ENCODE measurements around the gene AGPAT2.

The AGPAT2 gene

DNA sequence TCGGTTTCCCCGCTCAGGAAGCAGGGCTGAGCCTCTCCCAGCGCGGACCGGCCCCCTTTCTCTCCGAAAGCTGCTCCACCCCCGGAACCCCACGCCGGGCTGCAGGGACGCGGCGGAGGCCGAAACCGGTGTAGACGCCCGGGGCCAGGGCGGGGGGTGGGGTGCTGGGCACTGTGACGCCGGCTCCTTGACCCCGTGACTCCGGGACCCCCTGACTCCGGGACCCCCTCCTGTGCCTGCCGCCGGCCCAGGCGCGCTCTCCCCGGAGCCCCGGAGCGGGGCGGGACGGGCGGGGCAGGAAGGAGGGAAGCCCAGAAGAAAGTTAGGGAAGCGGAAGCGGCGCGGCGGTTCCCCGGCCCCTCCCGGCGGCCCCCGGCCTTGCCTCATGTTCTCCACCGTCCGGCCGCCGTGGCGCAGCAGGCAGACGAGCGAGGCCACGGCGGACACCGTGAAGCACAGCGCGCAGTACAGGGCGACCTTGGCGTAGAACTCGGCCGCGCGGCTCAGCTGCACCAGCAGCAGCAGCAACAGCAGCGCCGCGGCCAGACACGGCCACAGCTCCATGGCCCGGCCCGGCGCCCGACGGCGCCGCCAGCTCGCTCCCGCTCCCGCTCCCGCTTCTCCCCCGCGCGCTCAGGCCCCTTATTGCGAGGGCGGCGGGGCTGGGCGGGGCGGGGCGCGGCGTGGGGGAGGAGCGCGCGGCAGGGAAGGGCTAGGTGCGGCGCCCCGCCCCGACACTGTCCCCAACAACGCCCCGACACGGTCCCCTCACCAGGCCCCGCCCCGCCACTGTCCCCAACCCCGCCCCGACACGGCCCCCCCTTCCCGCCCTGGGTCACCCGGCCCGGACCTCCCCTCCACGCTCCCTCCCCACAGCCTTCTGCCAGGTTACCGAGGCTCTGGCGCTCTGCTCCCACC, at the start of gene AGPAT2:
Gene AGPAT2, minus strand, starts transcription at position 664 of the 918 bp plus-strand sequence. Its CDS starts 100 bp downstream, at position 564.
- no peak for DNase-seq (ENCODE audit: low spot score)

GRCh38 chr9:136735812-136736480, 48.7 kb upstream of the AGPAT2 start:
- no peak for DNase-seq (ENCODE audit: low spot score)

GRCh38 chr9:136734837-136735496, 47.7 kb upstream of the AGPAT2 start:
- no peak for DNase-seq (ENCODE audit: low spot score)

DNA sequence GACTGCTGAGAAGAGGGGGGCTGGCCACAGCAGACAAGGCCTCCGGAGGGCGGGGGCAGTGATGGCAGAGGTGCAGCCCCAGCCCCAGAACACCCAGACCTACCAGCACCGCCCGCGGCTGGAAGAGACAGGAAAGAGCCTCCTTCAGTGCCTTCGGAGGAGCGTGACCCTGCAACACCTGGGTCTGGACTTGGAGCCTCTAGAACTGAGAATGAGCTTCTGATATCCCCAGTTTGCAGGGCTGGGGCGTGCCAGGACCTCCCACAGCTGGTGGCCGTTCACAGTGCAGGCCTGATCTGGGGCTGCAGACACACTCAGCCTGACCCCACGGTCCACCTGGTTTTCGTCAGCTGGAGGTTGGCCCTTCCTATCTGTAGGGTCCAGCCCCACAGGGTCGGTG, 46.4 kb upstream of the AGPAT2 start:
- no peak for DNase-seq (ENCODE audit: low spot score)

DNA sequence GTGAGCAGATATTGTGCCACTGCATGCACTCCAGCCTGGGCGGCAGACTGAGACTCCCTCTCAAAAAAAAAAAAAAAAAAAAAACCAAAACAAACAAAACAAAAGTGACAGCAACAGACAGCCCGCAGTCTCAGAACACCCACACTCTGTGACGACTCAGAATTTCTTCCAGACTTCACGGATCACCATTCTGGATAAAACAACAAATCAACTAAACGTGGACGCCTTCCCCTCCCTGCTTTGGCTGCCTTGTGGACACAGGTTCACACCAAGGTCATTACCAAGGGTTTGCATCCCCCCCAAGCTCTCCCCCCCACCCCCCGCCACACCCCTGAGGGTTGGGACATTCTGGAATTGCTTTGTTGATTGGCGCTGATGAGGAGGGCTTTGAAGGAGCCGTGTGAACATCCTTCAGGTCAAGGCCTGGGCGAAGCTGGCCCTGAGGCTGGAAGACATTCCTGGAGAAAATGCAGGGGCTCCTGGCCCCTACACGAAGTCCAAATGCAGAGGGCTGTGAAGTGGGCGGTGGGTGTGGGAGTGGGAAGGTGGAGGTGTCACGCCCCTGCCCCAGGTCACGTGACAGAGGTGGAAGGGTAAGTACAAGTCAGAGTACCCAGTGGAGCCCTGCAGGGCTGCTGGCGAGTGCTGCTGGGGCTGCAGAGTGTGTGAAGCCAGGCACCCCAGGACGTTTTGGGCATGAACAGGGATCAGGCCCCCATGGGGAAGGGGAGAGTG, 45.4 kb upstream of the AGPAT2 start:
- no peak for DNase-seq (ENCODE audit: low spot score)

DNA sequence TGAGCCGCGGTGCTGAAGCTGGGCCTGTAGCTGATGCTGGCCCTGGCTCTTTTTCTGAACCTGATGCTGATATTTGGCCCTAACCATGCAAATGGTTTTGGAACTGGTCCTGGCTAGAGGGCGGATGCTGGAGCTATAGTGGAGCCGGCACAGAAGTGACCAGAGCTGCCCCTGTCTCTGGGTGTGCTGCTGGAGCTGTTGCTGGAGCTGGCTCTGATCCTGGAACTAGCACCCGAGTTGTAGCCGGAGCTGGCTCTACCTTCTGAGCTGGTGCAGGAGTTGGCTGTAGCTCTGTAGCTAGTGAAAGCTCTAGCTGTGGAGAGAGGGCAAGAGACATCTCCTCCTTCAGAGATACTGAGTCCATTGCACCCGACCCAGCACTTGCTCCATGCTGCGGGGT, 42.7 kb upstream of the AGPAT2 start:
- no peak for DNase-seq (ENCODE audit: low spot score)

- DNase-seq (ENCODE audit: low spot score), result no peak
Measured at GRCh38 chr9:136729144-136729543, 41.9 kb upstream of the AGPAT2 start.

GRCh38 chr9:136728548-136729123, 41.4 kb upstream of the AGPAT2 start:
- no peak for DNase-seq (ENCODE audit: low spot score)

- peak; percentile 73 for DNase-seq (ENCODE audit: low spot score)
Measured at GRCh38 chr9:136728080-136728547, 40.9 kb upstream of the AGPAT2 start.

GRCh38 chr9:136726631-136727191, 39.5 kb upstream of the AGPAT2 start:
- DNase-seq (ENCODE audit: low spot score), result no peak

DNA sequence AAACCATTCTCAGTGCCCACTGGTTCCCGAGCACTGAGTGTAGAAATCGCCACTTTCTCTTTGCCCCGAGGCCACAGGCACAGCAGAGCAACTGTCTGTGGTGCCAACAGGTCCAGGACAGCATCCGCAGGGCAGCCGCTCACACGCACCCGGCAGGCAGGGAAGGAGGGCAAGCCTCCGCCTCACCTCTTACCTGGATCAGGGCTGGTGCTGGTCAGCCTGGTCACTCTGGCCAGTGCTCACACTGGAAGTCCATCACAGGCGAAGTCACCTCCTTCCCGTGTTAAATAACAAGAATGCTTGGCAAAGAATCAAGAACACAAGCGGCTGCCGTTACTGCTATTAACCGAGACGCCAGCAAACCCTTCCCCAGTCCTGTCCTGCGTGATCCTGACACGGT, 38.9 kb upstream of the AGPAT2 start:
- no peak for DNase-seq (ENCODE audit: low spot score)

- DNase-seq (ENCODE audit: low spot score), result no peak
Measured at GRCh38 chr9:136725612-136726011, 38.4 kb upstream of the AGPAT2 start.

GRCh38 chr9:136724772-136725171, 37.5 kb upstream of the AGPAT2 start:
- no peak for DNase-seq (ENCODE audit: low spot score)

GRCh38 chr9:136723989-136724388, 36.7 kb upstream of the AGPAT2 start:
- DNase-seq (ENCODE audit: low spot score), result no peak

- no peak for DNase-seq (ENCODE audit: low spot score)
Measured at GRCh38 chr9:136723362-136723976, 36.2 kb upstream of the AGPAT2 start.

- no peak for DNase-seq (ENCODE audit: low spot score)
Measured at GRCh38 chr9:136722969-136723356, 35.7 kb upstream of the AGPAT2 start.

DNA sequence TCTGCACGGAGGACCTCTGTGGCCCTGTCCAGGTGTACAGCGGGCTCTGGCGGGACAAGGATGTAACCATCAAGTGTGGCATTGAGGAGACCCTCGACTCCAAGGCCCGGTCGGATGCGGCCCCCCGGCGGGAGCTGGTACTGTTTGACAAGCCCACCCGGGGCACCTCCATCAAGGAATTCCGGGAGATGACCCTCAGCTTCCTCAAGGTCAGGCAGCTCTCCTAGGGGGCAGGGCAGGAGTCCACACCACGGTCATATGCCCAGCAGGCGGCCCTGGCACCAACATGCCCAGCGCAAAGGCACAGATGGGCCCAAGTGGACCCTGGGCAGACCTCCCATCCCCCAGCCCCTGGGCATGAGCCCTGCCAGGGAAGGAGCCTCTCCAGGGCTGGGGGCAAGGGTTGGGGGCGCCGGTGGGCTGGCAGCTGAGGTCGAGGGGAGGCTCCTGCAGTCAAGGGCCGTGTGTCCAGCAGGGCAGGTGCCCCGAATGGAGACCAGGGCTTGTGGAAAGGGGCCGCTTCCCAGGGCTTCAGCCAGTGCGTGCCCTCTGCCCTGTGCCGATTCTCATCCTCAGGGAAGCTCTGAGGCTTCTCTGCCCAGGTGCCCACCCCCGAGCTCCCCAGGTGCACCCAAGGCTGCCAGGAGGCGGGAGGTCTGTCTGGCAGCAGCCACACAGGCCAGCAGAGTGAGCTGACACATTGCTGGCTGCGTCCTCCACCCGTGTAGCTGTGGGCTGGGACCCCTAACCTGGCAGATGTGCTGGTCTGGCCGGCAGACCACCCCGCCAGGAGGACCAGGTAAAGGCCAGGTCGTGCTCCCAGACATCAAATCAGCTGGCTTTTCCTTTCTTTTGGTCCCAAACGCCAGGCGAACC, 35.1 kb upstream of the AGPAT2 start:
- DNase-seq (ENCODE audit: low spot score), result no peak

DNA sequence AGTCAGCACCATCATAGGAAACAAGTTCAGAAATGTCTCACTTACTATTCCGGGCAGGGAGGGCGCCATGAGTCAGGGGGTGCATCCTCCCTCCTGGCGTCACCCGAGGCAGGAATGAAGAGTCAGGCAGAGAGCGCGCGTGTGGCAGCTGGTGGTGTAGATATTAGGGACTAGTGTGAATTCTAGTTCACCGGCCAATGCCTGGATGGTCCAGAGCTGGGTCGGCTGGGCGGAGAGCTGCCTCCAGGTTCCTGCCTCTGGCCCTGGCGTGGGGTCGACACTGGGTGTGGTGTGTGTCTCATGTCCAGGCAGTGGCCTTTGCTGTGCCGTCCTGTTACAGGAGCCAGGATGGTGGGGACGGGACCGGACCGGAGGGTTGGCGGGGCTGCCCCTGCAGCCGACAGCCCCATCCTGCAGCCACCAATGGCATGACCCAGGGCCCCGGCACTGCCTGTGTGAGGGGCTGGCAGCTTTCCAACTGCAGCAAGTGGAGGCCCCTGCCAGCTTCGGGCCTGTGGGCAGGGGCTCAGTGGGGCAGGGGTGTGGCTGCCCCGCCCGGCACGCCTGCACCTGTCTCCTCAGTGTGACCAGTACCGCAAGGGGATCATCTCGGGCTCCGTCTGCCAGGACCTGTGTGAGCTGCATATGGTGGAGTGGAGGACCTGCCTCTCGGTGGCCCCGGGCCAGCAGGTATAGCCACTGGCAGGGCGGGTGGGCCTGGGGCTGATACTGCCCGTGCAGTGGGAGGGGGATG, 34.3 kb upstream of the AGPAT2 start:
- no peak for DNase-seq (ENCODE audit: low spot score)

DNA sequence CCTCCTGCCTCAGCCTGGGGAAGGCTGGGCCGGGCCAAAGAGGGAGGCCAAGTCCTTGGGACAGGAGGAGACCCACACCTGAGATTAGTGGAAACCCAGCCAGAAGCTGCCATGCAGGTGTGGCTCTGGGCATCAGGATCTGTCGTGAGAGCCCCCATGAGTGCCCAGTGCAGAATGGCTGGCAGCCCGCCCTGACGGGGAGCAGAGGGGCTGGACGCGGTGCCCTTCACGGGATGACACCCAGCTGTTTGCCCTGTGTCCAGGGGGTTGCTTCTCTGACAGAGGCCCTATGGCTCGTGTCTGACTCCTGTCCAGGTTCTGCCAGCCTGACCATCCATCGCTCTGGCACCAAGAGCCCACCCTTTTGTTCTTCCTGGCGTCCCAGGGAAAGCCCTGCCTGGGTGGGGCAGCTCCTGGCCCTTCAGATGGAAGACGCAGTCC, 33.7 kb upstream of the AGPAT2 start:
- no peak for DNase-seq (ENCODE audit: low spot score)
